ENCODE data around the gene ZNF598.
"Not testable (repeated sequence)": the region's sequence is repeated elsewhere in the genome, so short reads cannot be mapped to it uniquely, and the experiment has no call there.

ZNF598 gene

DNA sequence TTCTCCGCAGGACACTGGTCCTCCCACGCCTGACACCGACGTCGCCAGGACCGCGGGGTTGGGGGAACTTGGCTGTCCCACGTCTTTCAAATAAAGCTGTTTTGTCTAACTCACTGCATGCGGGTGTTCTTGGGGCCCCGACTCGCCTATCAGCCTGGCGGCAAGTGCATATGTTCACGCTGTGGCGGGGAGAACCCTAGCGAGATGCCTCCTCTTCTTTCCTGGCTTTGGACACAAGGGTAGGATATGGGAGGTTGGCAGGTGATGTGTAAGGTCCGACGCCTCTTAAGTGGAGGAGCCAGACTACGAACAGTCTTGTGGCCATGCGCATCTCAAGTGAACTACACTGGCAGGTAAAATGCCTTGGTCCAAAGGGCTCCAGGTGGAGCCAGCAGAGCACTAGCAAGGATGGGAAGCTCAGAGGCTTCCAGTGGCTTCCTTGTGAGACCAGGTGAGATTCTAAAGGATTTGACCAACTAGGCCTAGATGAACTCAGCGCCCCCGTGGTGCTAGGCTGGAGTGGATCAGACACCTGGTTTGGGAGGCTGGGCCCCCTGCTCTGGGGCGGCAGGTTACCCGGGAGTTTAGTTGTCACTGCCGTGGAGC is 44.1 kb downstream of the ZNF598 start:
- Histone ChIP-seq H3K36me3 (ENCODE audit: control insufficient read depth in 2 of 2, insufficient read depth in 2 of 2, low read length in 2 of 2) (peaks cover 14 to 21% of the 10 kb centered on the region in 2 donors), H3K4me3 (ENCODE audit: low read length in 2 of 2) (peak overlapping the region; percentile 64 to 87), H3K27me3 (ENCODE audit: control insufficient read depth in 2 of 2, insufficient read depth in 2 of 2, low read length in 2 of 2) (no peaks in the 10 kb centered on the region), H3K9ac (ENCODE audit: low read depth in 1 of 2, low read length in 2 of 2) (peak overlapping the region; percentile 85 to 96), H3K9me3 (ENCODE audit: control insufficient read depth in 2 of 2, low read length in 2 of 2) (no peaks in the 10 kb centered on the region), H3K4me1 (ENCODE audit: control insufficient read depth in 2 of 2, insufficient read depth in 2 of 2, low read length in 2 of 2) (peaks cover 23 to 24% of the 10 kb centered on the region in 2 donors), H3K27ac (ENCODE audit: low read depth in 2 of 2, low read length in 2 of 2) (peak overlapping the region; percentile 88 to 97)

DNA sequence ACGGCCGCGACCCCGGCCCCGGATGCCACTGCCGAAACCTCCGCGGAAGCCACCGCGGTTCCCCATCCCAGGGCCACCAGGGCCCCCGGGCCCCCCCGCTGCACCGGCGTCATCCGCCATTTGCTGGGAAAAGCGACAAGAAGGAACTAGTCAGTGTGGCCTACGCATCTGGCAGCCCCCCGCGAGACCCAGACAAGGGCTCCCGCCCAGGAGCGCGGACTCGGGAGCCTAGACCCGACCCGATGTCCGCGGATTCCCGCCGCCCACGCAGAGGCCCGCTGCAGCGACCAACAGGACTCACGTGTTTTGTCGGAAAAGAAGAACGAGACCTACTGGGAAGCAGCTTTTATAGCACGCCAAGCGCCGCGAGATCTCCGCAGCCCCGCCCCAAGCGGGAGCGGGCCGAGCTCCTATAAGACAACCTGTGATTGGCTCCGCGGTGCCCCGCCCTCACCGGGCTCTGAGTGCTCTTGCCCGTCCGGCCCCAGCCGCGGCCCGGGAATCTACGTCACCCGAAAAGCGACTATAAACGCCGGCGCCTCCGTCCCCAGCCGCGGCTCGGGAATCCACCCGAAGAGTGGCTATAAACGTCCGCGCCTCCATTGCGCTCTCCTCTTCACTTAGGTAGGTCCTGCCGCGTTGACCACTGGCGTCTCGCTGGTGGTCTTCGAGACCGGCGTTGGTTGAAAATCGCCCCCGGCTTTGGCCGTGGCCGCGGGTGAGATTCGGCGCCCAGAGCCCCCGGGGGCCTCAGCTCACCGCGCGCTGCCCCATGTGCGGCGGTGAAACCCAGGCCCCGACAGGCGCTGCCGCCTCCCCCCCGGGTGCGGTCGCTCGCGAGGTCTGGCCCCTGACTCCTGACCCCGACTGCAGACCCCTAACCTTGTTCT is 44.9 kb downstream of the ZNF598 start, which contains the start of gene RPS2:
Gene RPS2, minus strand, starts transcription at position 321 of the 890 bp plus-strand sequence. Its CDS starts 201 bp downstream, at position 120.
- peak within 1 kb of the TSS; percentile 88 to 97 for H3K27ac ChIP-seq (ENCODE audit: low read depth in 2 of 2, low read length in 2 of 2)
- H3K4me3 ChIP-seq (ENCODE audit: low read length in 2 of 2), result peak within 1 kb of the TSS; percentile 64 to 87
- no peaks in the 10 kb centered on the region for H3K9me3 ChIP-seq (ENCODE audit: control insufficient read depth in 2 of 2, low read length in 2 of 2)
- H3K36me3 ChIP-seq (ENCODE audit: control insufficient read depth in 2 of 2, insufficient read depth in 2 of 2, low read length in 2 of 2), result peaks cover 14 to 21% of the 10 kb centered on the region in 2 donors
- peak within 1 kb of the TSS; percentile 85 to 96 for H3K9ac ChIP-seq (ENCODE audit: low read depth in 1 of 2, low read length in 2 of 2)
- H3K4me1 ChIP-seq (ENCODE audit: control insufficient read depth in 2 of 2, insufficient read depth in 2 of 2, low read length in 2 of 2), result peaks cover 26 to 27% of the 10 kb centered on the region in 2 donors
- no peaks in the 10 kb centered on the region for H3K27me3 ChIP-seq (ENCODE audit: control insufficient read depth in 2 of 2, insufficient read depth in 2 of 2, low read length in 2 of 2)

DNA sequence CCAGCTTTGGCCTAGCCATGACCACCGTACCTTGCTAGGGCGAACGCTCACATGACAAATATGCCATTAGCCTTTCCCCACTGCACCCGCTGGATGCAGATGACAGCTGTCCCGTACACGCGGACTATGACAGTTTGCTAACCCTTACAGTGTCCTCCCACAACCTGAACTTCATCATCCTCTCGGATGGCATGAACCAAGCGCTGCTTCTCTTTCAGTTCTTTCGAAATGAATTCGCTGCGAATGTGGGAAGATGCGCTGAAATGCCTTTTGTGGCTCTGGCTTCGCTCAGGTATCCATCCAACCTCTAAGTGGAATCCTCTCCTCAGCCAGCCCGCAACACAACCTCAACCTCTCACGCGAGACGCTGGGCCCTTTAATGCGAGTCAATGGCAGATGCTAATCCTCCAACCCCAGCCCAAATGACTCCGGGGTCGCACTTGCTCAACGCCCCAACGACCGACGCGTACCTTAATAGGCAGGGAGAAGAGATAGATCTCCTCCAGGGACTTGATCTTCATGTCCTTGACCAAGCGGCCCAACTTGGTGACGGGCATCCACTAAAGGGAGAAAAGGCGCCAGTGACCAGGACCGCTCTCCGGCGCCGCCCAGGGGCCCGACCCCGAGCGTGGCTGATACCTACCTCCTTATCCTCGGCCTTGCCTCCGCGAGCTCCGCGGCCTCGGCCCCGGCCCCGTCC is 45.7 kb downstream of the ZNF598 start:
- no peaks in the 10 kb centered on the region for H3K27me3 ChIP-seq (ENCODE audit: control insufficient read depth in 2 of 2, insufficient read depth in 2 of 2, low read length in 2 of 2)
- H3K4me1 ChIP-seq (ENCODE audit: control insufficient read depth in 2 of 2, insufficient read depth in 2 of 2, low read length in 2 of 2), result peaks cover 26 to 30% of the 10 kb centered on the region in 2 donors
- H3K9ac ChIP-seq (ENCODE audit: low read depth in 1 of 2, low read length in 2 of 2), result peak overlapping the region; percentile 53 to 85
- peaks cover 14 to 21% of the 10 kb centered on the region in 2 donors for H3K36me3 ChIP-seq (ENCODE audit: control insufficient read depth in 2 of 2, insufficient read depth in 2 of 2, low read length in 2 of 2)
- peak overlapping the region; percentile 64 to 87 for H3K4me3 ChIP-seq (ENCODE audit: low read length in 2 of 2)
- H3K27ac ChIP-seq (ENCODE audit: low read depth in 2 of 2, low read length in 2 of 2), result peak overlapping the region; percentile 88 to 97
- no peaks in the 10 kb centered on the region for H3K9me3 ChIP-seq (ENCODE audit: control insufficient read depth in 2 of 2, low read length in 2 of 2)

DNA sequence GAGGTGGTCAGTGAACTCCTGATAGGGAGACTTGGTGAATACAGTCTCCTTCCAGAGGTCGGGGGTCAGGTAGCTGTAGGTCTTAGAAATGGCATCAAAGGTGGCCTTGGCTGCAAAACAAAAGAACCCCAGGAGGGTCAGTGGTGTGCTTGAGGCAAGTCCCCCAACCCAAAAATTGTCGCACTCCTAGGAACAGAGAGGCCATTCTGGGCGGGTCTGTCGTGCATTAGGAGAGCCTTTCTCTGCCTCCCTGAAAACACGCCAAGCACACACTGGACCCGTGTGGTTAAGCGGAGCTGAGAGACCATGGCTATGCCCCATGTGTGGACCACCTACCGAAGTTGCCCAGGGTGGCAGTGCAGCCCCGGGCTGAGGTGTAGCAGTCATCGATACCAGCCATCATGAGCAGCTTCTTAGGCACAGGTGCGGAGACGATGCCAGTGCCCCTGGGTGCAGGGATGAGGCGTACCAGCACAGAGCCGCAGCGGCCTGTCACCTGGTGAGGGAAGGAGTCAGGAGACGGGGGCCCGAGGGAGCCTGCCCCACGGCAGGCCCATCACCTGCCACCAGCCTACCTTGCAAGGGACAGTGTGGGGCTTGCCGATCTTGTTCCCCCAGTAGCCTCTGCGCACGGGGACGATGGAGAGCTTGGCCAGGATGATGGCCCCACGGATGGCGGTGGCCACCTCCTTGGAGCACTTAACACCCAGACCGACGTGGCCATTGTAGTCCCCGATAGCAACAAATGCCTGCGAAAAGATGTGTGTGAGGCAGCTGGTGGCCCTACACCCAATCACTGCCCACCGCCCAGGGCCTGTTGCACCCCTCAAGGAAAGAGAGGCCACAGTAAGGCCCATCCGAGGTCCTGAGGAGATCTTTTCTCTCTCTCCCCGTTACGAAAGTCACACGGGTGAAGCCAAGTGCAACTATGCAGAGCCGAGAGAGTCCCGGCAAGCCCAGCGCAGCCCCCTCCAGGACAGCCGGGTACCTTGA is 47.2 kb downstream of the ZNF598 start:
- H3K9me3 ChIP-seq (ENCODE audit: control insufficient read depth in 2 of 2, low read length in 2 of 2); H3K4me3 ChIP-seq (ENCODE audit: low read length in 2 of 2); H3K9ac ChIP-seq (ENCODE audit: low read depth in 1 of 2, low read length in 2 of 2); H3K27me3 ChIP-seq (ENCODE audit: control insufficient read depth in 2 of 2, insufficient read depth in 2 of 2, low read length in 2 of 2); H3K27ac ChIP-seq (ENCODE audit: low read depth in 2 of 2, low read length in 2 of 2): not testable (repeated sequence)
- Histone ChIP-seq H3K4me1 (ENCODE audit: control insufficient read depth in 2 of 2, insufficient read depth in 2 of 2, low read length in 2 of 2) (peaks cover 26 to 33% of the 10 kb centered on the region in 2 donors), H3K36me3 (ENCODE audit: control insufficient read depth in 2 of 2, insufficient read depth in 2 of 2, low read length in 2 of 2) (peaks cover 14 to 21% of the 10 kb centered on the region in 2 donors)

DNA sequence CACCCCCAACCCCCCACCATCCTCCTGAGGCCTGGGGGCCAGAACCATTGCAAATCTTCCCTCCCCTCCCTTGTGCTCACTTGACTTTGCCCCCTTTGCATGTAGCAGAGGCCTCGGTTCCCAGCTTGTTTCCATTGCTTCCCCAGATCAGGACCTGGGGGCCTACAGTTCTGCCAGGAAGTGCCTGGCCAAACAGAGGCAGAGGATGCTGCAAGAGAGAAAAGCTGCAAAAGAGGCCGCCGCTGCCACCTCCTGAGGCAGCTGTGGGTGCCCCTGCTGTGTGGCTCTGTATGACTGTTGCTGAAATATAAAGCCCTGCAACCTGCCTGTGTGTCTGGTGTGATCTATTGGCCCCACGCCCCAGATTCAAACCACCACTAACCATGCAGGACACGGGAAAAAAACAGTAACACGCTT is 48.0 kb downstream of the ZNF598 start:
- Histone ChIP-seq H3K9ac (ENCODE audit: low read depth in 1 of 2, low read length in 2 of 2) (no peak overlapping the region), H3K27me3 (ENCODE audit: control insufficient read depth in 2 of 2, insufficient read depth in 2 of 2, low read length in 2 of 2) (no peaks in the 10 kb centered on the region), H3K4me1 (ENCODE audit: control insufficient read depth in 2 of 2, insufficient read depth in 2 of 2, low read length in 2 of 2) (peaks cover 26 to 33% of the 10 kb centered on the region in 2 donors), H3K9me3 (ENCODE audit: control insufficient read depth in 2 of 2, low read length in 2 of 2) (no peaks in the 10 kb centered on the region), H3K27ac (ENCODE audit: low read depth in 2 of 2, low read length in 2 of 2) (no peak overlapping the region), H3K4me3 (ENCODE audit: low read length in 2 of 2) (no peak overlapping the region), H3K36me3 (ENCODE audit: control insufficient read depth in 2 of 2, insufficient read depth in 2 of 2, low read length in 2 of 2) (peaks cover 14 to 21% of the 10 kb centered on the region in 2 donors)

DNA sequence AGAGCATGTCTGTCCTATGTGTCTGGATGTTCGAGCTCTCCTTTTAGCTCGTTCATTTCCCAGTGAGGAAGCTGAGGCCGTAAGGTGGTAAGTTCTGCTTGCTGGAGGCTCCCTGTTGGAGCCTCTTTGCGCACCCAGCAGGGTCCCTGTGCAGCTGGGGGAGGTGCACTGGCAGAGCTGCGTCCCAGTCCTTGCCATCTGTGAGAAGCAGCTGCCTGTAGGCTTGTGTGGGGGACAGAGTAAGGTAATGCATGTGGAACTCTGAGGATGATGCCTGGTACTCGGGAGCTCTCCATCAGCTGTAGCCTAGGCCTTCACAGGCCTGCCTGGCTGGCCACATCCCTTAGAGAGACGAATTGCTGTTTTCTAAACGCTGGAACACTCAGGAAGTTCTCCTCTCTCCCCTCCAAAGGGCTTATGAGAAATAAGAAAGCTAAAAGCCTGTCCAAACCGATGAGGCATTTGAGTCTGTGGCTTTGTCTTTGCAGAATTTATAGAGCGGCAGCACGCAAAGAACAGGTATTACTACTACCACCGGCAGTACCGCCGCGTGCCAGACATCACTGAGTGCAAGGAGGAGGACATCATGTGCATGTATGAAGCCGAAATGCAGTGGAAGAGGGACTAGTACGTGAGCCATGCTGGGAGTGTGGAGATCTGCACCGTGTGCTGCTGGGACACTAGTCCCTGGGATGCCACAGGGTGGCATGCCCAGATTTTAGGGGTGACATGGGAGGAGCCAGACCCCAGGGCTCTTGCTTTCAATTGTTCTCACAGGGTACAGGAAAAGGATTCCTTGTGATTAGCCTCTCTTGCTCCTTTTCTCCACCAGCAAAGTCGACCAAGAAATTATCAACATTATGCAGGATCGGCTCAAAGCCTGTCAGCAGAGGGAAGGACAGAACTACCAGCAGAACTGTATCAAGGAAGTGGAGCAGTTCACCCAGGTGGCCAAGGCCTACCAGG is 48.7 kb downstream of the ZNF598 start:
- Histone ChIP-seq H3K27me3 (ENCODE audit: control insufficient read depth in 2 of 2, insufficient read depth in 2 of 2, low read length in 2 of 2) (no peaks in the 10 kb centered on the region), H3K36me3 (ENCODE audit: control insufficient read depth in 2 of 2, insufficient read depth in 2 of 2, low read length in 2 of 2) (peaks cover 14 to 21% of the 10 kb centered on the region in 2 donors), H3K4me3 (ENCODE audit: low read length in 2 of 2) (peak overlapping the region in 1 of 2 donors; percentile 85), H3K9me3 (ENCODE audit: control insufficient read depth in 2 of 2, low read length in 2 of 2) (no peaks in the 10 kb centered on the region), H3K4me1 (ENCODE audit: control insufficient read depth in 2 of 2, insufficient read depth in 2 of 2, low read length in 2 of 2) (peaks cover 25 to 31% of the 10 kb centered on the region in 2 donors), H3K9ac (ENCODE audit: low read depth in 1 of 2, low read length in 2 of 2) (peak overlapping the region; percentile 34 to 96), H3K27ac (ENCODE audit: low read depth in 2 of 2, low read length in 2 of 2) (no peak overlapping the region)

DNA sequence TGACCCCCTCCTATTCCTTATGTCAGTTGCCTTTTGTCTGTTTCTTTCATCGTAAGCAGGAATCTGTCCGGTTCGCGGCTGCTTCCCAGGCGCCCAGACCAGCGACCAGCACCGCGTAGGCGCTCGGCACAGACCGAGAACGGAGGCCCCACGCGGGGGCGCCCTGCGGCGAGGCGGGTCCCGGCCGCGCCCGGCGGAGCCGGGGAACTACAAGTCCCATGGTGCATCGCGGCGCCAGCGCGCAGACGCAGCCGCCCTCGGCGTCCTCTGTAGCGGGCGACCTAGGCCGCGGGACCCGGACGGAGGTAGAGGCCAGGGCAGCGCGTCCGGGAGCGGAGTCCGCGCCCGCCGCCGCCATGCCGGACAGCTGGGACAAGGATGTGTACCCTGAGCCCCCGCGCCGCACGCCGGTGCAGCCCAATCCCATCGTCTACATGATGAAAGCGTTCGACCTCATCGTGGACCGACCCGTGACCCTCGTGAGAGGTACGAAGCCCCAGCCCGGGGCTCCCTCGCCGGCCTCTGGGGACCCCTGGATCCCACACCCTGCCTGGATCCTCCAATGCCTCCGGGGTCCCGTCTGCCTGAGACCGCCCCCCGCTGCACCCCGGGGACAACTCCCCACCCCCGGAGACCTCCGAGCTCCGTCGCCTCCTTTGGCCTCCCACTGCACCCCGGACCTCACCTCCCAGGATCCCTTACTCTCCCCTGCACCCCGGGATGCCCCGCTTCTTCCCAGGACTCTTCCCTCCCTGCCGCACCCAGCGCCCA is 50.2 kb downstream of the ZNF598 start, which contains the start of gene NDUFB10:
Gene NDUFB10, plus strand, starts transcription at position 270 of the 771 bp plus-strand sequence. Its CDS starts 87 bp downstream, at position 357.
- H3K27me3 ChIP-seq (ENCODE audit: control insufficient read depth in 2 of 2, insufficient read depth in 2 of 2, low read length in 2 of 2), result no peaks in the 10 kb centered on the region
- H3K9me3 ChIP-seq (ENCODE audit: control insufficient read depth in 2 of 2, low read length in 2 of 2), result no peaks in the 10 kb centered on the region
- peak within 1 kb of the TSS; percentile 85 to 93 for H3K4me3 ChIP-seq (ENCODE audit: low read length in 2 of 2)
- H3K4me1 ChIP-seq (ENCODE audit: control insufficient read depth in 2 of 2, insufficient read depth in 2 of 2, low read length in 2 of 2), result peaks cover 18 to 24% of the 10 kb centered on the region in 2 donors
- H3K9ac ChIP-seq (ENCODE audit: low read depth in 1 of 2, low read length in 2 of 2), result peak within 1 kb of the TSS; percentile 93 to 96
- peak within 1 kb of the TSS; percentile 76 to 86 for H3K27ac ChIP-seq (ENCODE audit: low read depth in 2 of 2, low read length in 2 of 2)
- H3K36me3 ChIP-seq (ENCODE audit: control insufficient read depth in 2 of 2, insufficient read depth in 2 of 2, low read length in 2 of 2), result peaks cover 14 to 21% of the 10 kb centered on the region in 2 donors

DNA sequence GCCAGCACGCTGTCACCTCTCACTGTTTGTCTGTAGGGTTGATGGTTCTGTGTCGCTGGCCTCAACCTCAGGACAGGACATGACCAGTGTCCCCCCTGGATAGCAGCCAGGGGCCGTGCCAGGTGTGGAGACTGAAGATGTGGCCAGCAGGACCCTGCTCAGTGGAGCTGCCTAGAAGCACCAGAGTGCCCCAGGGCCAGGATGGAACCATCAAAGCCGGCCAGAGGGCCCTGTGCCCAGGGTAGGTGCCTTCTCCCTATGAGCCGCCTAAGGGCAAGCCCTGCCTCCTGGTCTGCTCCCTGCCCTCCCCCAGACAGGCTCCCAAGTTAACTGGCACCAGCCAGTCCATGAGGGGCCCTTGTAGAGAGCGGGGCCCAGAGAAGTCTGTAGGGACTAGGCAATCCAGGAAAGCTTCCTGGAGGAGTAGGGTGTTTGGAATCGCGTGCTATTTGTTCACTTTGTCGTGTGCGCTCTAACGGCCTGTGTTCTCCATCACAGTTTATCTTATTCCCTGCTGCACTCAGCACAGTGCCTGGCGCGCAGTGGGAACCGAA is 50.8 kb downstream of the ZNF598 start:
- Histone ChIP-seq H3K4me1 (ENCODE audit: control insufficient read depth in 2 of 2, insufficient read depth in 2 of 2, low read length in 2 of 2) (peaks cover 15 to 22% of the 10 kb centered on the region in 2 donors), H3K27ac (ENCODE audit: low read depth in 2 of 2, low read length in 2 of 2) (peak overlapping the region; percentile 23 to 86), H3K9me3 (ENCODE audit: control insufficient read depth in 2 of 2, low read length in 2 of 2) (no peaks in the 10 kb centered on the region), H3K4me3 (ENCODE audit: low read length in 2 of 2) (peak overlapping the region; percentile 85 to 93), H3K36me3 (ENCODE audit: control insufficient read depth in 2 of 2, insufficient read depth in 2 of 2, low read length in 2 of 2) (peaks cover 14 to 21% of the 10 kb centered on the region in 2 donors), H3K27me3 (ENCODE audit: control insufficient read depth in 2 of 2, insufficient read depth in 2 of 2, low read length in 2 of 2) (no peaks in the 10 kb centered on the region), H3K9ac (ENCODE audit: low read depth in 1 of 2, low read length in 2 of 2) (peak overlapping the region; percentile 60 to 96)
